ENCODE results near the gene OGFOD2. TPM values are rescaled to one million over a fixed set of nuclear protein-coding genes. Genes with fewer than 3 reads are reported as not detected.

OGFOD2 gene
- polyA plus RNA-seq, 1 experiment: 10.8 TPM

DNA sequence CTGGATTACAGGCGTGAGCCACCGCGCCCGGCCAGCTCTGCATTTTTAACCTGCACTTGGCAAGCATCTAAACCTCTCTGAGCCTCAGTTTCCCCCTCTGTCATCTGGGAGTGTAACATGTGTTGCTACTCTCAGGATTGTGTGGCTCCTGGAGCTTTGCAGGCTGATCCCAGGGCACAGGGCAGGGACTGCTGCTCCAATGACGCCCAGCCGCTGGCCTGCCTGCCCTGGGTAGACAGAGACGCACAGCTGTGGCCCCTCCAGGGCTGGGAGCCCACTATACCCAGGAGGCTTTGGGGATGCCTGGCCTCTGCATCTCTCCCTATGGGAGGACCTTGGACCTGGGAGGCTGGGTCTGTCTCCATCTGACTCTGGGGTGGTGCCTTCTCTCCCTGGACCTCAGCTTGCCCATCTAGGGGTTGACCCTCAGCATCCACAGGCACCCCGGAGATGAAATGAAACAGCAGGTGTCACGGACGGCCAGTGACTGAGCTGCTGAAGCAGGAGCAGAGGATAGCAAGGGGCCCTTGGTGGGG is 19.2 kb downstream of the OGFOD2 start:
- no peak overlapping the region for H3K4me3 ChIP-seq (ENCODE audit: low read depth, low read length)
- DNase-seq (ENCODE audit: low read depth): no peak

DNA sequence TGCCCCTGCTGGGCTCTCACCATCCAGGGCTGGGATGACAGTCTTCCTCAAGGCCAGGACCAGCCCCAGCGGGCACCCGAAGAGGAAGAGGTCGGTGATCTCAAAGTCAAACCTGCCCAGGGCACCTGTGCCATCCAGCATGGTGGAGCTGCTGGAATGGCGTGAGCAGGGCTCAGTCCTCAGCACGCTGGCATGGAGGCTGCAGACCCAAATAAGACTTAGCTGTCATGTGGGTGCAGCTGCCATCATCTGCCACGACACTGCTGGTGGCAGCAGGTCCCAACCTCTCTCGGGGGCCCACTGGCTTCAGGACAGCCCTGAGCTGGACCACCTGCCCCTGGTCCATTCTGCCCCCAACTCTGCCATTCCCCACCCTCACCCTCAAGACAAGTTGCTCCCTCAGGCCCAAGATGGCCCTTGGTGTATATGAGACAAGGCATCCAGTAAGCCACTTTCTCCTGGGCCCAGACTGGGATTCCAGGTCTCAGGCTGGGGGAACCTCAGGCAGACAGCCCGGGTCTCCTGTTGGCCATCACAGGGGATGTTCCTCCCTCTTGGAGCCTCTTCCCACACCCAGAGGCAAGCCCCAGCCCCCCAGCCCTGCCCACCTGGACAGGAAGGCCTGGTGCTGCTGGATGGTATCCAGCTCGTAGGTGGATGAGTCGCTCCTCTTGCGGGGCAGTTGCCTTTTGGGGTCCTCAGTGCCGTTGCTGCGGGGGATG is 19.9 kb downstream of the OGFOD2 start:
- ChIA-PET CTCF (no interaction called here), POLR2A (no interaction called here)
- H3K4me3 ChIP-seq (ENCODE audit: low read depth, low read length): no peak overlapping the region
- no peaks in the 10 kb centered on the region for H3K36me3 ChIP-seq (ENCODE audit: control insufficient read depth, insufficient read depth, low read length)
- TF ChIP-seq, protein P1, sequence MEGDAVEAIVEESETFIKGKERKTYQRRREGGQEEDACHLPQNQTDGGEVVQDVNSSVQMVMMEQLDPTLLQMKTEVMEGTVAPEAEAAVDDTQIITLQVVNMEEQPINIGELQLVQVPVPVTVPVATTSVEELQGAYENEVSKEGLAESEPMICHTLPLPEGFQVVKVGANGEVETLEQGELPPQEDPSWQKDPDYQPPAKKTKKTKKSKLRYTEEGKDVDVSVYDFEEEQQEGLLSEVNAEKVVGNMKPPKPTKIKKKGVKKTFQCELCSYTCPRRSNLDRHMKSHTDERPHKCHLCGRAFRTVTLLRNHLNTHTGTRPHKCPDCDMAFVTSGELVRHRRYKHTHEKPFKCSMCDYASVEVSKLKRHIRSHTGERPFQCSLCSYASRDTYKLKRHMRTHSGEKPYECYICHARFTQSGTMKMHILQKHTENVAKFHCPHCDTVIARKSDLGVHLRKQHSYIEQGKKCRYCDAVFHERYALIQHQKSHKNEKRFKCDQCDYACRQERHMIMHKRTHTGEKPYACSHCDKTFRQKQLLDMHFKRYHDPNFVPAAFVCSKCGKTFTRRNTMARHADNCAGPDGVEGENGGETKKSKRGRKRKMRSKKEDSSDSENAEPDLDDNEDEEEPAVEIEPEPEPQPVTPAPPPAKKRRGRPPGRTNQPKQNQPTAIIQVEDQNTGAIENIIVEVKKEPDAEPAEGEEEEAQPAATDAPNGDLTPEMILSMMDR (IDR thresholded peaks at IDR 0.05; ENCODE audit: insufficient read depth, low read depth, low read length): no peak
- H3K27me3 ChIP-seq (ENCODE audit: control insufficient read depth, insufficient read depth, low read length): no peaks in the 10 kb centered on the region
- no peak for DNase-seq (ENCODE audit: low read depth)

More for the DNA sequence above, 19.2 kb downstream of the OGFOD2 start:
- TF ChIP-seq, protein P1 (IDR thresholded peaks at IDR 0.05; ENCODE audit: insufficient read depth, low read depth, low read length): no peak
- no peaks in the 10 kb centered on the region for H3K36me3 ChIP-seq (ENCODE audit: control insufficient read depth, insufficient read depth, low read length)
- CTCF ChIA-PET: no interaction called here
- POLR2A ChIA-PET: interaction anchor here (0.7 kb wide), 1 partner anchor 19 kb away, joined by 6 read pairs; the partner anchor contains the start of gene OGFOD2
- no peaks in the 10 kb centered on the region for H3K27me3 ChIP-seq (ENCODE audit: control insufficient read depth, insufficient read depth, low read length)

GRCh38 chr12:122995503-122996187 is 20.6 kb downstream of the OGFOD2 start:
- DNase-seq (ENCODE audit: low read depth): no peak
- Histone ChIP-seq H3K27me3 (ENCODE audit: control insufficient read depth, insufficient read depth, low read length) (no peaks in the 10 kb centered on the region), H3K4me3 (ENCODE audit: low read depth, low read length) (no peak overlapping the region), H3K36me3 (ENCODE audit: control insufficient read depth, insufficient read depth, low read length) (no peaks in the 10 kb centered on the region)
- ChIA-PET CTCF (interaction anchor here (0.9 kb wide), 1 partner anchor 13 kb away, joined by 3 read pairs; no protein-coding TSS in a partner anchor), POLR2A (no interaction called here)
- TF ChIP-seq, protein P1 (IDR thresholded peaks at IDR 0.05; ENCODE audit: insufficient read depth, low read depth, low read length): no peak

DNA sequence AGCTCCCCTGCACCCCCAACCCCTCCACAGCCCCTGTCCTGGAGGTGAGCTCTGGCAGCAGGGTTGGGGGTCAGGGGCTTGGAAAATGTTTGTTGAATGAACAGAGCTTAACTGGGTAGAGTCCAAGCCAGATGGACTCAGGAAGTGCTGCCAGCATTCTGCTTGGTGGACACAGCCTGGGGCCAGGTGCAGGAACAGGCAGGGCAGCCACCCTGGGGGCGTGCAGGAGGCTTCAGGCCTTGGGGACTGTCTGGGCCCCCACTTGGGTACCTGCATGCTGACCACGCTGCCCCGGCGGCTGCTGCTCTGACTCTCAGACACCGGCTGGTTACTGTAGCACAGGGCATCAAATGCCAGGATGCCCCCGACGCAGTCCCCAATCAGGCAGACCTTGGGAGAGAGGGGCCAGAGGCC is 21.2 kb downstream of the OGFOD2 start:
- ChIA-PET POLR2A (no interaction called here), CTCF (interaction anchor here (0.9 kb wide), 1 partner anchor 13 kb away, joined by 3 read pairs; no protein-coding TSS in a partner anchor)
- TF ChIP-seq, protein P1 (IDR thresholded peaks at IDR 0.05; ENCODE audit: insufficient read depth, low read depth, low read length): no peak
- no peaks in the 10 kb centered on the region for H3K27me3 ChIP-seq (ENCODE audit: control insufficient read depth, insufficient read depth, low read length)
- DNase-seq (ENCODE audit: low read depth): no peak
- H3K36me3 ChIP-seq (ENCODE audit: control insufficient read depth, insufficient read depth, low read length): no peaks in the 10 kb centered on the region
- H3K4me3 ChIP-seq (ENCODE audit: low read depth, low read length): no peak overlapping the region
